ENCODE results near the gene CCT5.

CCT5 gene

DNA sequence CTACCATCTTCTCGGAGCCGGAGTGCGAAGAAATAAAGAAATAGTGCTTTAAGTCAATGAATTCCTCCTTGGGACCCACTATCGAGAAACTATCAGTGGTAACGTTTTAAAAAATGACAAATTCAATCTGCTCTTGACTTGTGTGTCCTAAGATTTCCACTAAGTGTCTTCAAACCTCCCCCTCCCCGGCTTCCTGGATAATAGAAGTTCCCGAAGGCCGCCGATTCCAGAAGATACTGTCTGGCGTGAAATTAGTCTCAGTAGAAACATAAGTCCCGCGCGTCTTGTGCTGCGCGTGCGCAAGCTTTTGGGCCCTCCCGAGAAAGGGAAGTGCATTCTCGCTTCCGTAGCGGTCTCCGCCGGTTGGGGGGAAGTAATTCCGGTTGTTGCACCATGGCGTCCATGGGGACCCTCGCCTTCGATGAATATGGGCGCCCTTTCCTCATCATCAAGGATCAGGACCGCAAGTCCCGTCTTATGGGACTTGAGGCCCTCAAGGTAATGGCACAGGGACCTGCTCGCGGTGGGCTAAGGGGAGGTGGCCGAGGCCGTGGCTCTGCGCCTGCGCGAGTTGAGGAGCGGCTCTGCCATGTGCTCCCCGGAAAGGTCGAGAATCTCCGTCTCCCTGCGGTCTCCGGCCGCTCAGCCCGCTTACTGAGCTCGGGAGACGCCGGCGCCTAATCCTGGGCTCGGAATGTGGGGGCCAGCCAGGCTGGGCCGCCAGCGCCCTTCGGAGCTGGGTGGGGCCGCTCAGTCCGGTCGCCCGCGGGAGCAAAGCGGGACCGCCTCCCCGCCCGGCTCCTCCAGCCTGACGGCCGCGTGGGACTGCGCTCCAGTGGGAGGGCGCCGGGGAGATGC is at the start of gene CCT5:
CCT5 (plus strand) TSS at position 333 of the 858 bp plus-strand sequence; CDS start at position 394, 61 bp downstream.
- peak; percentile 95 for DNase-seq

DNA sequence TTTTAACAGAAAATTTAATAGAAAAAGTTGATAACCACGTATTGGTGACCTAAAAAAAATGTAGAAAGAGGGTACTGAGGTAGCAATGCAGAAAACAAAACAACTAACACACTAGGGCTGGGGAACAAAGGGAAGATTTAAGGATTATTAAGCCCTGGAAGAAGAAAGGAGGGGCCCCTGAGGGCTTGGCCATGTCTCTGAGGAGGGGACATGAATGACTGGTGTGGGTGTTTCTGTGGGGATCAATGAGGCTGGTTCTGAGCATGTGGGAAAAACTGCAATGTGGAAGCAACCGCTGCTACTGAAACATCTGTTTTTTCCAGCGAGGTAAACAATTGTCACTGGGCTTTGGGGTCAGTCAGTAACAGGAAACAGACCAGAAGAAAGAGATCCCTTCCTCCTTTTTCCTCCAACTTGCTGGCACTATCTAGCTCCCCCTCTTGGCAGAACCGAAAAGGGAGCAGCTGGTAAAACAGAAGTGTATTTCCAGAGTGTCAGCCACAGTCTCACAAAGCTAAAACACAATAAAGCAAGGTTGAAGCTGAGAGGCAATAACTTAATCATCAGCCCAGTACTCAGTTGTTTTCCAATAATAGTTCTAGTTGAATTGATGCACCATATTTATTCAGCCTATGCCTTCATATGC is 48.7 kb upstream of the CCT5 start:
- no peak for DNase-seq

DNA sequence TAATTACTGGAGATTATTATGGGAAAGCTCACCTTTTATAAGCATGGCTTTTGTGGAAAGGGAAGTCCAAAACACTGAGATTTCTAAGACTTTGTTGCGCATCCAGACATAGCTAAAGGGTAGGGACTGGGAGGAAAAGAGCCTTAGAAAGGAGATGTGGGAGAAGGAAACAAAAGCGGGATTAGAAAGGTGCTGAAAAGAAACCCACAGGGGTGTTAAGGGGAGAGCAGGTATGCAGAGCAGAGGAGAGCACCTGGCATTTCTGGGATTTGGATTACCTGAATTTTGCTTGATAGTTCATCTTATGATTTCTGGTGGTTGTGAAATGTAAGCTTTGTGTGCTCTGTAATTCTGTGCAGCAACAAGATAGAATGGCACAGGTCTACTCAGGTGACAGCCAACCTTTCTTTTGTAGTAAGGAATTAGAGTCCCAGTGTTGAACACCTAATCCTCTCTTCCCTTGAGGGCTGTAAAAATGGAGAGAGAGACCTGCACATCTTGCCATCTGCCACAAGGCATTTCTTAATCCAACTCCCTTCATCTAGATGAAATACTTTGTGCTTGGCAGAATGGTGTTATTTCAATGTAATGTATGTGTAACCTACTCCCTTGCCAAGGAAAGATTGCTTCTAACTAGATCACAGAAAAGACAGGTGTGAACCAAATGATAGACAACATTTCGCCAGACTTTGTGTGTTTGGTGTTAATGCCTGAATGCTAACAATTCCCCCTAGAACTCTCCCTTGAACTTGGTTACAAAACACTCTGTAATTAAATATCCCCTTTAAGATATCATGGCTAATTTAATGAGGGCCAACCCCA is 47.8 kb upstream of the CCT5 start:
- no peak for DNase-seq

DNA sequence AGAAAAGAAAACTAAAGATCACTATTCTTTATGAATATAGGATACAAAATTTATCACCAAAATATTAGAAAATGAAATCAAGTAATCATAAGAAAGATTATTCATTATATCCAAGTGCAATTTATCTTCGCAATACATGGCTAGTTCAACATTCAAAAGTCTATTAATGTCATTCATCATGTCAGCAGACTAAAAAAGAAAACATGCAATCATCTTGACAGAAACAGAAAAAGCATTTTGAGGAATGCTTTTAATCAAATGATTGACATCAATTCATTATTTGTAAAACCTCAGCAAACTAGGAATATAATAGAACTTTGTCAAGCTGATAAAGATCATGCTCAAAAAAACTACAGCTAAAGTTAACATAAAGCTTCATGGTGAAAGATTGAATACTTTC is 41.1 kb upstream of the CCT5 start:
- DNase-seq: no peak

DNA sequence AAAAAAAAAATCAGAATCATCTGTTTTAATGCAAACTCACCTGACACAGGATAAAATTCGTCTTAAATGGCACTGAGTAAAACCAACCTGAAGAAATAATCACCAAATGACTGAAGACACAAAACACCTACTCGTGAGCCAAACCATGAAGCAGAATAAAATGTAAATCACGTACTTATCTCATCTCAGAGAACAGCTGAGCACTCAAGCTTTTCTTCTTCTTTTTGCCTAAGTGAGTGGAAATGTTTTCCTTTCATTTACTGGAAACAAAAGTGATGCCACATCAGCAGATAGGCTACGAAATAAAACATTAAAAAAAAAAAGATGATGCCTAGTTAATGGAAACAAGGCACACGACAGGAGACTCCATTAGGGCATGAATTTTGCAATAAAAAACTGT is 36.8 kb upstream of the CCT5 start:
- DNase-seq: no peak

DNA sequence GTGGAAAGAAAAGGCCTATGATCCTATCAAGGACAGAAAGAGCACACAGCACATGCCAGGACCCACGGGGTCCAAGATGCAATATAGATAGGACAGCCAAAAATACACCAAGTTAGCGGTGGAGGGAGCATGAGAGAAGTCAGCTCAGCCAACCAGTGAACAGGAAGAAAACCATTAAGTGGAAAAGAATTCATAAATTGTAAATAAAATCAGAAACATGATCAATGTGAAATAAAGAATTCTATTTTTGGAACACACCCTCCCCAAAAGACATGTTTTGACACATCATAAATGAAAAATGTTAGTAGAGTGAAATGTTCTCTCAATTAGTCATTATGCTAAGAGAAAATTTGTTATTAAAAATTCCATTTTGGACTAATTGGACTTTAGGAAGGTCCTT is 36.0 kb upstream of the CCT5 start:
- no peak for DNase-seq

DNA sequence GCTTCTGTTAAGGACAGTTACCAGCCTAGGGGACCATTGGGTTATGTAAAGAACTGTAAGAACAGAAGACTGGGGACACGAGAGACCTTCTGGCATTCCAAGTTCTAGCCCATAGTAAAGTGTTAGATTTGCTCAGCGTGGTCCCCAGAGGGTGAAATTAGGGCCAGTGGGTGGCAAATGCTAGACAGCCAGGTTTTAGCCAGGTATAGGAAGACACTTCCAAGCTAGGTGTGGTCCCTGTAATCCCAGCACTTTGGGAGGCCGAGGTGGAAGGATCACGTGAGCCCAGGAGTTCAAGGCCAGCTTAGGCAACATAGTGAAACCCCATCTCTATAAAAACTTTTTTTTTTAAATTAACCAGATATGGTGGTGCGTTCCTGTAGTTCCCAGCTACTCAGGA is 34.7 kb upstream of the CCT5 start:
- no peak for DNase-seq

DNA sequence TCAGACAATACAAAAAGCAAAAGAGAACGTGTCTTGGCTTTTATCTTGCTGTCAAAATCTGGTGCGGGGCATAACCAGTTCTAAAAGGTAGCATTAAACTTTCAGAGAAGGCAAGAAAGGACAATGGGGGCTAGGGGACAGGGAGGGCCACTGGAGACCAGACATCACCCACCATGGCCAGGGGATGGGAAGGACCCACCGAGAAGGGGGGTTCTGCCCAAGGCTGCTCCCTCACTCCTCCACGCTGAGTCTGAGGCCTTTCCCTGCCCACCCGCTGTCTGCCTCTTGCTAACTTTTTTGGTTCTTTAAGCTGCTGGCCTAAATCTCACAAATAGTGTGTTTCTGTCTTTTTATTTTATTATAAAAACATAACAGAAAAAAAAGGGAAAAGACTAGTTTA is 34.0 kb upstream of the CCT5 start:
- no peak for DNase-seq

DNA sequence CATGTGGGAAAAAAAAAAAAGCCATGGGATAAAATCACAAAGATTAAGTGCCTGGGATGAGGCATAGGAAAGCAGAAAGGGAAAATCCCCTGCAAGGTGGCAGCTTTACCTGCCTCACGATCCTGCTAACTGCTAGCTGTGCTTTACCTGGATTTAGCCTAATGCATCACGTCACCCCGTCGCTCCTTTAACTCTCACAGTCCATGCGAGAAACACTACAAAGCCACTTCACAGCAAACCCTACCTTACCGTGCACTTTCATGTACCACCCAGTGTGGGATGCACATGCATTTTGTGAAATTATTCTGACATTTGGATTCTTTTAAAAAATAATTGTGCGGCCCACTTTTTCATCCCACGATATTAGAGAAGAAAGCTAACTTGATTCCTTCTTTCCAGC is 31.4 kb upstream of the CCT5 start:
- DNase-seq: no peak

DNA sequence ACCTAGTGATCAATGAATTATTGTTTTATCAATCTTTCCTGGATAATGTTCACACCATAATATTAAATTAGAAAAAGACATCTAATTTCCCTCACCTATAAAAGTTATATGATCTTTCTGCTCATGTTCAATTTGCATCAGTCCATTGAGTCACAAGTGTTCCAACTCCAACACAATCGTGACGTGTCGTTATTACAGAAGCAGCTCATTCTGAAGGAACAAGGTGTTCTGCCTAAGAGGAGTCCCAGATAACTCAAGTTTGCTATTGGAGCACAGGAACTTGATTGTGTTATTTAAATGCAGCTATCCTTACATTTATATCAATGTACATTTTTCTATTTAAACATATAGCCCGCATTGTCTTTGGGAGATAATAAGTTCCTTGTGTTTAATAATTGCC is 31.0 kb upstream of the CCT5 start:
- DNase-seq: no peak

DNA sequence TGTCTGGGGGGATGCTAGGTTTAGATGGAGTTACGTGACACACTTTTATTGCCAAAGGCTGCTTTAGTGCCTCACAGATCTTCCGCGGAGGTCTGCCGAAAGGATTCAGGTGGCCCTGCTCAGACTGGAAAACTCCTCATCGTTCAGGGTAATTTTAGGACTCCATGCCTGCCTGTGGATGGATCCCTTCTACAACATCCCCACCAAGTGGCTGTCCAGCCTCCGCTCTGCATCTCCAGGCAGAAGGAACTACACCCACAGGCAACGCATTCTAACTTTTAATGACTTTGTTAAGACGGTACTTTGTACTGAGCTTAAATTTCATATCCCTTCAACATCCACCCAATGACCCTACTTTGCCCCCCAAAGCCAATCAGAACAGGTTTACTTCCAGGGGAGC is 29.8 kb upstream of the CCT5 start:
- no peak for DNase-seq

DNA sequence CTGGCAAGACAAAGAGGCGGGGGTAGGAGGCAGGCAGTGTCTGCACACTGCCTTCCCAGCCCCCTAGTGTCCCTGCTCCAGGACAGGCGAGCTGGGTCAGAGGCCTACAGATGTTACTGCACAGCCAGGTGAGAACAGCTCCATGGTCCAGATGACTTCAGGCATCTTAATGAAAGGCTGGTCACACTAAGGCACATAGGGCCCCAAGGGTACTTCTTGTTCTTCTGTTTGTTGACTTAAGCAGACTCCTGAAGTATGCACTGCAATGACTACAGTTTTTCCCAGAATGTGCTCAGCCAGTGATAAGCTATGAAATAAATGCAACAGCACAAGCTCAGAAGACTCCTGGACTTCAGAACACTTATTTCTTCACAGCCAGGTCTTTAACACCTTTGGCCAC is 27.8 kb upstream of the CCT5 start:
- DNase-seq: no peak

DNA sequence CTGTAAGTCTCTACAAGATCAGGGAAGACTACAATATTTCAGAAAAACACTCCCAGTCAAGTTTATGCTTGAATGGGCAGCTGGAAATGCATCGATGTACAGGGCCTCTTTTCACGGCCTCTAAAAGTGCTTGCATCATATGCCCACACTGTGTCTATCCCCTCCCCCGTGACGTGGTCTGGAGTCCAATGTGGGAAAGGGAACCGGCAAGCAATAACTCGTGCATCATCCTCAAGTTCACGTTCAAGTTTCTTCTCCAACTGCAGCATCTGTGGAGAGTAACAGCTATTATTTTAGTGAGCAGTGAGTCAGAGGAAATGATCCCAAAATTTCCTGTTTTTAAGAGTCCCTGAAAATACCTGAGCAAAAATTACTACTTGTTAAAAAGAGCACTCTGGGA is 22.7 kb upstream of the CCT5 start:
- no peak for DNase-seq

DNA sequence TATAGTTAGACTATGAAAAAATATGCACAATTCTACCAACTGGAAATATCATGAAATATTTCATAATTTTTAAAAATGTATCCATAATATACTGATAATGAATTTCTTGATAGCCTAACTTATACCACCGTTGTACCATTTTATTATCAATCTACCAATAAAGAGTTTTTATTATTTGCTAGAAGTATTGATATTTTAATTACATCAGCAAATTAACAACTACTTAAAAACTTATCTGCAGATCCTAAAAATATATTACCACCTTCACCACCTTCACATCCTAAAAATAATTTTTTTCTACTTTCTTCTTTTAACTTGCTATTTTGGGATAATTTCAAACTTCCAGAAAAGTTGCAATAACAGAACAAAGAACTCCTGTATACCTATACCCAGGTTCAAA is 21.8 kb upstream of the CCT5 start:
- DNase-seq: no peak

DNA sequence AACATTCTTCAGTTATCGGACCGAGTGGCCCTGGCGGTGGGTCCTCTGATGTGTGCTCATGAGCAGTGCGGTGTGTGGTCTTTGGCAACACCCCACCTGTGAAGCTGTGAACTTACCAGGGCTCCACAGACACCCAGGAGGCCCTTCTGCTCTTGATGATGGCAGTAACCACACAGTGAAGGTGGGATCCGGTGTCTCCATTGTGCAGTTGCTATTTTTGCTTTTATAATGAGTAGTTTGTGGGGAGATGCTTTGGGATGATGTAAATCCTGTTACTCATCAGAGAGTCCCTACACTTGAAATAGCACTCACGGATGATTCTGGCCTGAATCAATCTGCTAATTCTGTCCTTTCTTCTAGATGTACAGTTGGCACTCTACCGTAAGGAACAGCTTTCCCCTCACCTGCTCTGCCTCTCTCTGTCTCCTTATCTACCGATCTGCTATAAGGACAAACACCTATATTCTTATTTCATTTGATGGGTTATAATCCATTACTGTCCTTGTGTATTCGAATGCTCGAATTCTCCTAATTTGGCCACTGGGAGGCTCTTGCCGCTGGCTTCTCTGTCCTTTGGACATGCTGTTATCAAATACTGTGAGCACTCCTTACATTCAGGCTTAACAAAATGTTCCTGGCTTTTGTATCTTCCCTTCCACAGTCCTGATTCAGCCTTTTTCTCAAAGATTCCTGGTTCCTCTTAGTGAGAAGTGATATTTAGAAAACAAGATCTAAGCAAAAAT is 20.6 kb upstream of the CCT5 start:
- peak; percentile 16 for DNase-seq

DNA sequence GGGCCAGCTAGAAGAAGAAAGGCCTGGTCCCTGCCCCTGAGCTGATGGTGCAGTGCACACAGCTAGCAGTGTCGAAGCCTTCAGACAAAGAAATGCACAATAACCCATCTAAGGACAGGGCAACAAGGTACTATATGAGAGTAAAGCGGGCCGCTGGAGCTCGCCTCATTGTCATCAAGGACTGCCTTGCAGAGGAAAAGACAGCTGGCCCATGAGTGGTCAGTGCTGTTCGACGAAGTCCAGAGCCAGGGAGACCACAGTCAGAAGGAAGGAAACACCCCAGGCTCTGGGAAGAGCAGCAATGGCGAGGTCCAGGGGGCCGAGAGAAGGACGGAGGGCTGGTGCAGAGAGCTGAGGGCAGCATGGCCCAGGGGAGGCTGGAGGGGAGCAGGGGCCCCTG is 17.7 kb upstream of the CCT5 start:
- no peak for DNase-seq

DNA sequence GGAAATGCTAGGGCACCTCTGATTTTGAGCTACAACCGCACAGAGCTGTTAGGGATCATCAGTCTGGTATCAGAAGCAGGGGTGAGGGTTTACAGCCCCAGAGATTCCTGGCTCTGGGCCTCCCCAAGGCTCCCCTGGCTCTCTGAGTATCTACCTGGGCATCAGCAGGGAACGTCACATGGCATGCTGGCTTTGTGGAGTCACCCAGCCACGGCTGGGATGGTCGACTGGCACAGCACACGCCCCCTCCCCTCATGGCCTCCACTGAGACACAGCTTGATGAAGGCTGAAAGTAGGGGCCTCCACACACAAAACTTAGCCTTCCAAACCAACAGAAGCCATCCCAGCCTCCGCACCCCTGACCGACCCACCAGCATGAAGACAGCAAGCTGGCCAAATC is 17.1 kb upstream of the CCT5 start:
- DNase-seq: no peak

DNA sequence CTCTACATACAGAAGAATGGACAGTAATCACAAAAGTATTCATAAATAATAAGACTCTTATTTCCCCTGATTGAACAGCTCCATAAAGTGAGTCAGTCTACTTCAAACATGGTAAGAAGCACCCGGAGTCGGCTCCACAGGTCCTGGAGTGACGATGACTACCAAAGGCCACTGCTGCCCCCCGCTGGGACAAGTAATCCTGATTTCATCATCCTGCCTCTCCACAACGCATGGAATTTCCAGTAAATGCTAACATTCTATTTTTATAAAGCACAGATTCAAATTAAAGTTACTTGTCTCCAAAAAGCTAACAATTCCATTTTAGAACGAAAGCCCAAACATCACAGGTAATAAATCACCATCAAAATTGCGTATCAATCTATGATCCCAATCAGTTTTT is 16.6 kb upstream of the CCT5 start:
- peak; percentile 79 for DNase-seq

DNA sequence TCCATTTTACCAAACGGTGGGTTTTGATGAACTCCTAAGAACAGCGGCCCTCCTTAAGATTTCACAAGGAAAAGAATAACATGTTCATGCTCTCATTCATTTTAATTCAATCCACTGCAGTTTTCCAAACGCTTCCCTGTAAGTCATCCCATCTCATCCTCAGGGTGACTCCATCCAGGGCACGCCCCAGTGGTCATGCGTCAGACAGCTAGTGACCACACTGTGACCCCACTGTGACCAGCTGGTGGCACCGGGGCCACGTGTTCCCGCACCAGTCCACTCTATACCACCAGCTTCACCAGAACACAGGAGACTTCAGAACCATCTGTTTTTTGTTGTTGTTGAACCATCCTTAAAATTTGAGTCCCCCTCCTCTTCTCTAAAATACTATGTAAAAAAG is 14.7 kb upstream of the CCT5 start:
- no peak for DNase-seq

DNA sequence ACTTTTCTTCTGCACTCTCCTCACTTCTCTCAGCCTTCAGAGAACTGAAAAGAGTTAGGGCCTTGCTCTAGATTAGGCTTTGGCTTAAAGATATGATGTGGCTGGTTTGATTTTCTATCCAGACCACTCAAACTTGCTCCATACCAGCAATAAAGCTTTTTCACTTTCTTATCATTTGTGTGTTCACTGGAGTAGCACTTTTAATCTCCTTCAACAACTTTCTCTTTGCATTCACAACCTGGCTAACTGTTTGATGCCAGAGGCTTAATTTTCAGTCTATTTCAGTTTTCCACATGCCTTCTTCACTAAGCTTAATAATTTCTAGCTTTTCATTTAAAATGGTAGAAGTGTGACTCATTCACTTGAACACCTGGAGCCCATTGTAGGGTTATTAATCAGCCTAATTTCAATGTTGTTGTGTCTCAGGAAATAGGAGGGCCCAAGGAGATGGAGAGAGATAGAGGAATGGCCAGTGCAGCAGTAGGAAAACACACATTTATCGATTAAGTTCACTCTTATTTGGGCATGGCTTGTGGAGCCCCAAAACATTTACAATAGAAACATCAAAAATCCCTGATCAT is 6.3 kb upstream of the CCT5 start:
- DNase-seq: no peak

DNA sequence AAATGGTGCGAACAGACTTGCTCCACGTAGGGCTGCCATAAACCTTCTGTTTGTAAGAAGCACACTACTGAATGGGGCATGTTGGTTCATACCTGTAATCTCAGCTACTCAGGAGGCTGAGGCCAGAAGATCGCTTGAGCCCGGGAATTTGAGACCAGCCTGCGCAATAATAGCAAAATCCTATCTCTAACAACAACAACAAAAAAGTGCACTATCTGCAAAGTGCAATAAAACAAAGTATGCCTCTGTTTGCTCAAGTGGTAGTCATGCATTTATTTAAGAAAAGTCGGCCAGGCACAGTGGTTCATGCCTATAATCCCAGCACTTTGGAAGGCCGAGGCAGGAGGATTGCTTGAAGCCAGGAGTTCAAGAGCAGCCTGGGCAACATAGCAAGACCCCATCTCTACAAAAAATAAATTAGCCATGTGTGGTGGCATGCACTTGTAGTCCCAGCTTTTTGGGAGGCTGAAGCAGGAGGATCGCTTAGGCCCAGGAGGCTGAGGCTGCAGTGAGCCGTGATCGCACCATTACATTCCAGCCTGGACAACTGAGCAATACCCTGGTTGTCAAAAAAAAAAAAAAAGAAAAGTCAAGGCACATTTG is 5.6 kb upstream of the CCT5 start:
- no peak for DNase-seq

DNA sequence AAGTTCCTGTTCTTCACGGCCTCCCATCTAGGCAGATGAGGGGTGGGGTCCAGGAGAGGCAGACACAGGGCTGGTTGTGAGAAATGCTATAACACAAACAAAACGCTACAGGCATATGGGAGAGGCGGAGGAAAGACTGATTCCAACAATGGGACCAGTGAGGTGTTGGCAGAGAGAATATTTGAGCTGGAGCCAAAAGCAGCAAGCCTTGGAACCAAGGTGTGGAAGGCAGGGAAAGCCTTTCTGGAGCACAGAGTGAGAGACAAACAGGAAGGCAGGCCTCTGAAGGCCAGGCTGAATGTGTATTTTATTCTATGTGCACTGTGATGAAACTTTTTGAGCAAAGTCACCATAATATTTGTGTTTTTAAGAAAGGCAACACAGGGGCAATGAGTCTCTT is 3.3 kb upstream of the CCT5 start:
- DNase-seq: no peak

Measured in amniotic stem cell (primary cell).